H1 (cell line): ENCODE results near the gene TACR2. TPM values are rescaled to one million over a fixed set of nuclear protein-coding genes. Genes with fewer than 3 reads are reported as not detected.

ENCODE experiments used
- ASH2L ChIP-seq: fragments of 200-600, 300-600 bp; sonication (generic); IDR thresholded peaks from one replicate; pipeline ENCODE4 v1.7.1; 2017; ENCODE audit warnings: low read length
- EZH2 ChIP-seq: fragments of 200-600 bp; sonication (generic); IDR thresholded peaks from 2 replicates; pipeline ENCODE4 v1.7.1; 2012; ENCODE audit warnings: low read depth, mild to moderate bottlenecking, moderate library complexity, low read length, inconsistent platforms; ENCODE audit not compliant: severe bottlenecking
- KDM4A ChIP-seq: IDR thresholded peaks from one replicate; pipeline ENCODE4 v1.7.1; 2012; ENCODE audit warnings: low read depth, mild to moderate bottlenecking, moderate library complexity, low read length, inconsistent platforms; ENCODE audit not compliant: severe bottlenecking
- NRF1 ChIP-seq: IDR thresholded peaks from 2 replicates; pipeline ENCODE4 v1.6.1; 2011; ENCODE audit warnings: mild to moderate bottlenecking, low read depth, low read length, improper control_type of control experiment
- SIN3A ChIP-seq, 2 experiments: IDR thresholded peaks in 1 of 2; conservative IDR thresholded peaks in 1 of 2; 2 replicates each; pipeline ENCODE4 v1.6.1; 2011 to 2012; ENCODE audit warnings: low read length in 2 of 2, improper control_type of control experiment in 1 of 2, low read depth in 1 of 2, mild to moderate bottlenecking in 1 of 2
- TAF7 ChIP-seq: optimal IDR thresholded peaks from 2 replicates; pipeline ENCODE3; 2011; ENCODE audit warnings: low read depth, mild to moderate bottlenecking, inconsistent platforms, low read length, moderate library complexity, borderline replicate concordance
- polyA plus RNA-seq, 7 experiments: library from polyadenylated mRNA; depleted of rRNA in 3 of 7; stranded (reverse) in 5 of 7; unstranded in 2 of 7; fragments of >200 nt in 5 of 7; fragments of 200-250 nt in 2 of 7; gene quantifications; 1 replicate in 5 of 7; 2 replicates in 1 of 7; 4 replicates in 1 of 7; pipeline versions ENCODE4 v1.2.1 to v1.2.3, GENCODE V29; 2011 to 2013; ENCODE audit warnings: missing spikeins in 2 of 7, mixed read lengths in 2 of 7
- total RNA-seq: library from RNA; stranded (reverse); fragmentation: NEBNext Ultra II Directional; extraction: Animal tissue kit (Norgen Biotek cat#: 25700); gene quantifications from 2 replicates; pipeline ENCODE4 v1.2.1, GENCODE V29; 2021
- TF ChIP-seq, protein P1 (sequence below): IDR thresholded peaks from 2 replicates; pipeline ENCODE4 v1.6.1; 2012; ENCODE audit warnings: inconsistent platforms

Gene TACR2
- total and polyA plus RNA-seq, 2 of the 8 experiments (the other 6 are each of a cell fraction or from before 2014, with no cell fraction given) = 0.06 TPM; not detected in 1

DNA sequence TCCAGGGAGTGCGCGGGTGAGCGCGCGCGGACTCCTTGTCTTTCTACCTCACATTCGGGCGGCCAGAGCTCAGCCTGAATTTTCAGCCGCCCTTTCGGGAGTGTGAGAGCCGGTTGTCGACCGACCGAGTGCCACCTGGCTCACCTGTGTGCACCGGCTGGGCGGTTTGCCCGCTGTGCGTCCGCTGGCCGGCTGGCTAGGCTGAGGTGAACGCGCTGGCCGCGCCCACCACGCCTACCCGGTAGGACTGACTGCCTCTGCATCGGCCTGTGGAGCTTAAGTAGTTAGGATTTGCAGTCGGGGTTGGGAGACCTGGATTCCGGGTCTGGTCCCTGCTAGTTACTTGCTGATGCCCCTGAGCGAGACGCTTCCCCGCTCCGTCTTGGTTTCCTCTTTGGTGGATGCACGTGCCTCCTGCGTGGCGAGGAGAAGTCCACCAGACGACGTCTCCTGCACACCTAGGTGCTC is 35.1 kb upstream of the TACR2 start (continued):
- TF ChIP-seq EZH2 (peak; percentile 20), ASH2L (peak; percentile 18), TAF7 (no peak), SIN3A (conservative IDR thresholded peaks at IDR 0.05 in 1 of 2, IDR thresholded peaks at IDR 0.05 in 1 of 2; ENCODE audit: low read depth in 1 of 2, low read length in 2 of 2) (peak in 1 of 2 experiments; percentile 19; a peak in 1 of 4 replicates), NRF1 (no peak), KDM4A (peak; percentile 7)
- TF ChIP-seq, protein P1, sequence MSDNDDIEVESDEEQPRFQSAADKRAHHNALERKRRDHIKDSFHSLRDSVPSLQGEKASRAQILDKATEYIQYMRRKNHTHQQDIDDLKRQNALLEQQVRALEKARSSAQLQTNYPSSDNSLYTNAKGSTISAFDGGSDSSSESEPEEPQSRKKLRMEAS = peak; percentile 94
